ENCODE results near the gene HOXB4.

DNA sequence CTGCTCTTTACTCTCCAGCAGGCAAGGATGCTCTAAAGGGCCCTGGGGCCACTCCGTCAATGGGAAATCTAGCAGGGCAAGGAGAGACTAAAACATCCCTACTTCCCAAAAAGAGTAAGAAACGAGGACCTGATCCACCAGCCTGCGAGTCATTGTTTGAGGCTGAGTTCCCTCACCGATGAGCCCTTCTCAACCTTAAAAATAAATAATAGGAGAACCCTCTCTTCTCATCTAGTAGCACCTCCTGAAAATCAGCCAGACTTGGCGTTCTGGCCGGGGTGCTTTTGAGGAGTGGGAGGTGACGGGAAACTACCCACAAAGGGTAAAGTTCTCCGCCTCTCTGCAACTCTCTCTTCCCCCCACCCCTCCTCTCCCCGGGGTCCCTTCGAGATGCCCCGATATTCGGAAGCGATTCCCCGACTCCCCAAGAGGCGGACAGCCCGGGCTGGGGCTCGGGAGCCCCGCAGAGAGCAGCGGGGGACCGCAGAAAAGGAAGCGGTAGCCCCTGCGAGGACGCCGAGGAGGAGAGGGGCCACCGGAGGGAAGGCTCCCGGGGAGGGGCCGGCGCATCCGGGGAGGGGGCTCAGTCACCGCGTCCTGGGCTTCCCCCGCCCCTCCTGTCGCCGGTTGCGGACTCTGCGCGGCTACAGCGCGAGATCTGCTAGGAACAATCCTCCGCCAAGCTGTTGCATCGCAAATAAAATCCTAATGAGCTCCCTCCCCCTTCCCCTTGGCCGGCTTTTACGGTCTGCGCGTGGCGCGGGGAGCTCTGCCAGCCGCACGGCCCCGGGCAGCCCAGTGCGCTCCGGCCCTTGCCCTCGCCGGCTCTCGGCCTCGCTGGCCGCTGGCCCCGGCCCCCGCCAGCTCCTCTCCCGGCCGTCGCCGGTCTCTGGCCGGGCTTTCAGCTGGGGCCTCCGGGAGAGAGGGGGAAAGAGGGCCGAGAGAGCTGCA is 46.7 kb upstream of the HOXB4 start:
- TF ChIP-seq SIN3A (IDR thresholded peaks at IDR 0.05; ENCODE audit: low read depth, low read length) = no peak
- TF ChIP-seq, protein P1, sequence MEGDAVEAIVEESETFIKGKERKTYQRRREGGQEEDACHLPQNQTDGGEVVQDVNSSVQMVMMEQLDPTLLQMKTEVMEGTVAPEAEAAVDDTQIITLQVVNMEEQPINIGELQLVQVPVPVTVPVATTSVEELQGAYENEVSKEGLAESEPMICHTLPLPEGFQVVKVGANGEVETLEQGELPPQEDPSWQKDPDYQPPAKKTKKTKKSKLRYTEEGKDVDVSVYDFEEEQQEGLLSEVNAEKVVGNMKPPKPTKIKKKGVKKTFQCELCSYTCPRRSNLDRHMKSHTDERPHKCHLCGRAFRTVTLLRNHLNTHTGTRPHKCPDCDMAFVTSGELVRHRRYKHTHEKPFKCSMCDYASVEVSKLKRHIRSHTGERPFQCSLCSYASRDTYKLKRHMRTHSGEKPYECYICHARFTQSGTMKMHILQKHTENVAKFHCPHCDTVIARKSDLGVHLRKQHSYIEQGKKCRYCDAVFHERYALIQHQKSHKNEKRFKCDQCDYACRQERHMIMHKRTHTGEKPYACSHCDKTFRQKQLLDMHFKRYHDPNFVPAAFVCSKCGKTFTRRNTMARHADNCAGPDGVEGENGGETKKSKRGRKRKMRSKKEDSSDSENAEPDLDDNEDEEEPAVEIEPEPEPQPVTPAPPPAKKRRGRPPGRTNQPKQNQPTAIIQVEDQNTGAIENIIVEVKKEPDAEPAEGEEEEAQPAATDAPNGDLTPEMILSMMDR (IDR thresholded peaks at IDR 0.05 in 2 of 3, conservative IDR thresholded peaks at IDR 0.05 in 1 of 3; ENCODE audit: control insufficient read depth in 2 of 3, extremely low read depth in 1 of 3, insufficient read depth in 1 of 3, low read depth in 3 of 3, low read length in 3 of 3) = no peak
- TF ChIP-seq EZH2 (IDR thresholded peaks at IDR 0.05; ENCODE audit: borderline replicate concordance, control insufficient read depth, low read depth, low read length) = no peak
- TF ChIP-seq EP300 (IDR thresholded peaks at IDR 0.05; ENCODE audit: borderline replicate concordance in 1 of 2, control insufficient read depth in 1 of 2, low read depth in 2 of 2, low read length in 2 of 2) = no peak
- TF ChIP-seq, protein P2, sequence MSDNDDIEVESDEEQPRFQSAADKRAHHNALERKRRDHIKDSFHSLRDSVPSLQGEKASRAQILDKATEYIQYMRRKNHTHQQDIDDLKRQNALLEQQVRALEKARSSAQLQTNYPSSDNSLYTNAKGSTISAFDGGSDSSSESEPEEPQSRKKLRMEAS (IDR thresholded peaks at IDR 0.05; ENCODE audit: low read depth, low read length) = no peak
- TF ChIP-seq RFX5 (IDR thresholded peaks at IDR 0.05; ENCODE audit: low read depth, low read length) = no peak
- TF ChIP-seq SMAD5 (IDR thresholded peaks at IDR 0.05; ENCODE audit: low read depth) = no peak
- TF ChIP-seq POLR2A (IDR thresholded peaks at IDR 0.05; ENCODE audit: low read depth, low read length) = no peak
- no peak for TF ChIP-seq KDM1A (IDR thresholded peaks at IDR 0.05; ENCODE audit: borderline replicate concordance)

Measured in GM12878 (cell line).